Measurements from ENCODE around the gene PEAK1. TPM values are rescaled to one million over a fixed set of nuclear protein-coding genes. Genes with fewer than 3 reads are reported as not detected.

Gene PEAK1
- total RNA-seq, 1 experiment from 2014 or later = 21.2 TPM

GRCh38 chr15:77402740-77403379, 17.0 kb downstream of the PEAK1 start:
- no peak overlapping the region for H3K56ac ChIP-seq (ENCODE audit: insufficient read length, low read depth, low read length)
- no peak overlapping the region for H2BK20ac ChIP-seq (ENCODE audit: low read depth, low read length, poor library complexity, severe bottlenecking)
- no peaks in the 10 kb centered on the region for H3K4me1 ChIP-seq (ENCODE audit: insufficient read depth, low read length)
- no peak overlapping the region for H3K27ac ChIP-seq (ENCODE audit: insufficient read length, low read depth, low read length)
- no peak overlapping the region for H3K9ac ChIP-seq (ENCODE audit: extremely low read depth, insufficient read length, low read length)
- peaks cover 36 to 40% of the 10 kb centered on the region in 2 experiments for H3K9me3 Mint-ChIP-seq
- H3K23me2 ChIP-seq (ENCODE audit: insufficient read length, low read depth, low read length, poor library complexity, severe bottlenecking) = no peaks in the 10 kb centered on the region
- H2BK5ac ChIP-seq (ENCODE audit: insufficient read length, low read length) = no peak overlapping the region
- H3K4ac ChIP-seq (ENCODE audit: low read depth, low read length) = no peak overlapping the region
- no peak overlapping the region for H3K18ac ChIP-seq (ENCODE audit: insufficient read length, low read depth, low read length)
- no peaks in the 10 kb centered on the region for H3K79me1 ChIP-seq (ENCODE audit: insufficient read depth, low read depth, low read length, poor library complexity, severe bottlenecking)
- H2BK12ac ChIP-seq (ENCODE audit: insufficient read length, low read depth, low read length) = no peak overlapping the region
- TF ChIP-seq CTCF (conservative IDR thresholded peaks at IDR 0.05) = no peak
- H4K91ac ChIP-seq (ENCODE audit: insufficient read length, low read depth, low read length) = no peak overlapping the region
- no CpG with 5 or more reads among the region's 1 CpG for WGBS (ENCODE audit: extremely low coverage, insufficient read length, low lambda C conversion rate)
- H3K36me3 Mint-ChIP-seq (ENCODE audit: insufficient read depth in 1 of 3, low read depth in 3 of 3) = peaks cover 26 to 42% (median 33%) of the 10 kb centered on the region in 3 experiments
- peaks cover 3% of the 10 kb centered on the region; the same call in 1 of the 2 replicates for H3K79me2 ChIP-seq (ENCODE audit: insufficient read depth, low read length)
- H3K27me3 Mint-ChIP-seq (ENCODE audit: low read depth) = no peaks in the 10 kb centered on the region
- no peak overlapping the region for H2BK15ac ChIP-seq (ENCODE audit: low read depth, low read length)
- H4K5ac ChIP-seq (ENCODE audit: insufficient read length, low read depth, low read length) = no peak overlapping the region
- H3K4me3 Mint-ChIP-seq = no peak overlapping the region
- no peak overlapping the region for H3K14ac ChIP-seq (ENCODE audit: insufficient read depth, low read length)
- no peak overlapping the region for H3K4me2 ChIP-seq (ENCODE audit: insufficient read depth, insufficient read length, low read length)
- H3K27ac Mint-ChIP-seq = no peak overlapping the region
- no peak overlapping the region for H4K8ac ChIP-seq (replicated peaks; ENCODE audit: insufficient read length, low read depth, low read length)
- DNase-seq = no peak
- H3K9me3 ChIP-seq (ENCODE audit: control insufficient read depth, low read depth, low read length) = no peaks in the 10 kb centered on the region
- no peak overlapping the region for H3T11ph ChIP-seq (ENCODE audit: low read length)
- H3K27me3 ChIP-seq (ENCODE audit: insufficient read depth, low read length) = no peaks in the 10 kb centered on the region
- no peak overlapping the region for H2AK5ac ChIP-seq (ENCODE audit: insufficient read length, low read length)
- H2BK120ac ChIP-seq (ENCODE audit: low read depth, low read length, poor library complexity, severe bottlenecking) = no peak overlapping the region
- peaks cover 15 to 26% of the 10 kb centered on the region in 2 experiments for H3K4me1 Mint-ChIP-seq
- no peak overlapping the region for H2AFZ ChIP-seq (ENCODE audit: low read length)
- no peak overlapping the region for H3K23ac ChIP-seq (ENCODE audit: insufficient read length, low read depth, low read length)
- H4K20me1 ChIP-seq (ENCODE audit: control insufficient read depth, insufficient read depth, insufficient read length) = no peaks in the 10 kb centered on the region

Measured in H9 (cell line).